Measurements from ENCODE around the gene MS4A10. TPM values are rescaled to one million over a fixed set of nuclear protein-coding genes. Genes with fewer than 3 reads are reported as not detected.

The MS4A10 gene
- total RNA-seq, 4 donors from 2014 or later: not detected

GRCh38 chr11:60761436-60762190 lies 23.5 kb upstream of the MS4A10 start:
- TF ChIP-seq CTCF (IDR thresholded peaks at IDR 0.05): no peak
- no peak for ATAC-seq (ENCODE audit: low FRiP score)
- DNase-seq (ENCODE audit: low spot score): no peak

- no peak for TF ChIP-seq CTCF (IDR thresholded peaks at IDR 0.05)
- ATAC-seq (ENCODE audit: low FRiP score) (no peak), DNase-seq (ENCODE audit: low spot score) (no peak)
Measured at GRCh38 chr11:60762851-60763691, 22.1 kb upstream of the MS4A10 start.

GRCh38 chr11:60763692-60764369 lies 21.3 kb upstream of the MS4A10 start:
- TF ChIP-seq CTCF (IDR thresholded peaks at IDR 0.05): no peak
- DNase-seq (ENCODE audit: low spot score): no peak
- no peak for ATAC-seq (ENCODE audit: low FRiP score)

- TF ChIP-seq CTCF (IDR thresholded peaks at IDR 0.05): no peak
- no peak for ATAC-seq (ENCODE audit: low FRiP score)
- DNase-seq (ENCODE audit: low spot score): no peak
Measured at GRCh38 chr11:60764879-60765278, 20.3 kb upstream of the MS4A10 start.

- DNase-seq (ENCODE audit: low spot score) (no peak), ATAC-seq (ENCODE audit: low FRiP score) (no peak)
- TF ChIP-seq CTCF (IDR thresholded peaks at IDR 0.05): no peak
Measured at GRCh38 chr11:60765355-60765754, 19.8 kb upstream of the MS4A10 start.

GRCh38 chr11:60766547-60766946 lies 18.6 kb upstream of the MS4A10 start:
- ATAC-seq (ENCODE audit: low FRiP score) (no peak), DNase-seq (ENCODE audit: low spot score) (no peak)
- no peak for TF ChIP-seq CTCF (IDR thresholded peaks at IDR 0.05)
